OCI-LY3 (cell line): ENCODE measurements around the gene STARD13.

Experiments
- CTCF ChIP-seq: fragments of 200-600, 300-600 bp; sonication (generic); IDR thresholded peaks from 2 replicates; pipeline ENCODE4 v1.5.1; 2014; ENCODE audit warnings: antibody characterized with exemption, low read length, low read depth
- EZH2phosphoT487 ChIP-seq: fragments of 200-600 bp; shearing (Covaris generic); IDR thresholded peaks from 2 replicates; pipeline ENCODE4 v1.6.1; 2018; ENCODE audit warnings: antibody characterized with exemption, mixed run types, low read depth

- no peak for TF ChIP-seq CTCF
- no peak for TF ChIP-seq EZH2phosphoT487
These were observed 99.7 kb downstream of the STARD13 start for GRCh38 chr13:33185853-33186252.
